ENCODE measurements around the gene FAM53B. TPM values are rescaled to one million over a fixed set of nuclear protein-coding genes. Genes with fewer than 3 reads are reported as not detected.

The FAM53B gene
- total and polyA plus RNA-seq, 7 donors: 9.6 to 36.6 (median 34.2) TPM

- Histone ChIP-seq H3K27me3 (no peaks in the 10 kb centered on the region), H3K4me3 (no peak overlapping the region), H3K4me1 (peaks cover 0 to 30% (median 16%) of the 10 kb centered on the region in 4 donors), H3K36me3 (peaks cover 0 to 6% (median 0%) of the 10 kb centered on the region in 4 donors), H3K27ac (peak overlapping the region; percentile 14 to 57 (median 42)), H3K9me3 (no peaks in the 10 kb centered on the region)
- intact Hi-C loops (cut with DNase I): no loop called here
- no peak for TF ChIP-seq CTCF (IDR thresholded peaks at IDR 0.05)
- WGBS, 2 donors: 71 to 89% methylated on average over 7 of the region's 7 CpGs
- no peak for DNase-seq
Measured at GRCh38 chr10:124654686-124655085, 89.5 kb downstream of the FAM53B start.

- intact Hi-C loops (cut with DNase I): no loop called here
- Histone ChIP-seq H3K27ac (peak overlapping the region; percentile 14 to 57 (median 42)), H3K9me3 (no peaks in the 10 kb centered on the region), H3K36me3 (peaks cover 0 to 6% (median 0%) of the 10 kb centered on the region in 4 donors), H3K4me3 (no peak overlapping the region), H3K27me3 (no peaks in the 10 kb centered on the region), H3K4me1 (peaks cover 0 to 37% (median 23%) of the 10 kb centered on the region in 4 donors)
- 82 to 83% methylated on average over 17 of the region's 17 CpGs for WGBS, 2 donors
- TF ChIP-seq EP300 (IDR thresholded peaks at IDR 0.05): no peak
- no peak for TF ChIP-seq CTCF (IDR thresholded peaks at IDR 0.05)
- TF ChIP-seq POLR2AphosphoS5 (IDR thresholded peaks at IDR 0.05): peak in 1 of 4 donors; percentile 20
- no peak for TF ChIP-seq POLR2A (IDR thresholded peaks at IDR 0.05)
- DNase-seq: no peak
Measured at GRCh38 chr10:124653811-124654651, 90.1 kb downstream of the FAM53B start.

GRCh38 chr10:124653311-124653710 is 90.9 kb downstream of the FAM53B start:
- Histone ChIP-seq H3K36me3 (peaks cover 0 to 6% (median 0%) of the 10 kb centered on the region in 4 donors), H3K4me3 (no peak overlapping the region), H3K9me3 (no peaks in the 10 kb centered on the region), H3K27ac (peak overlapping the region in 1 of 4 donors; percentile 57), H3K4me1 (peaks cover 0 to 44% (median 30%) of the 10 kb centered on the region in 4 donors), H3K27me3 (no peaks in the 10 kb centered on the region)
- DNase-seq: no peak
- intact Hi-C loops (cut with DNase I): no loop called here
- 82 to 83% methylated on average over 7 of the region's 7 CpGs for WGBS, 2 donors
- TF ChIP-seq EP300 (IDR thresholded peaks at IDR 0.05) (no peak), POLR2AphosphoS5 (IDR thresholded peaks at IDR 0.05) (no peak), POLR2A (IDR thresholded peaks at IDR 0.05) (no peak), CTCF (IDR thresholded peaks at IDR 0.05) (no peak)

- H3K4me1 ChIP-seq: peaks cover 0 to 50% (median 36%) of the 10 kb centered on the region in 4 donors
- no peak overlapping the region for H3K27ac ChIP-seq
- no peaks in the 10 kb centered on the region for H3K27me3 ChIP-seq
- no peak for TF ChIP-seq POLR2AphosphoS5 (IDR thresholded peaks at IDR 0.05)
- no peak for TF ChIP-seq POLR2A (IDR thresholded peaks at IDR 0.05)
- no peak for TF ChIP-seq EP300 (IDR thresholded peaks at IDR 0.05)
- no peak for TF ChIP-seq CTCF (IDR thresholded peaks at IDR 0.05)
- WGBS, 2 donors: 78 to 89% methylated on average over 8 of the region's 8 CpGs
- peaks cover 0 to 6% (median 0%) of the 10 kb centered on the region in 4 donors for H3K36me3 ChIP-seq
- no peak for DNase-seq
- intact Hi-C loops (cut with DNase I): no loop called here
- H3K9me3 ChIP-seq: no peaks in the 10 kb centered on the region
- no peak overlapping the region for H3K4me3 ChIP-seq
Measured at GRCh38 chr10:124652701-124653100, 91.5 kb downstream of the FAM53B start.
